Measurements from ENCODE around the gene GALNT13.

GRCh38 chr2:154240316-154240715 lies 368.6 kb downstream of the GALNT13 start:
- TF ChIP-seq CTCF (IDR thresholded peaks at IDR 0.05) (no peak), POLR2A (IDR thresholded peaks at IDR 0.05) (no peak)

Data from lower leg skin (tissue), 3 donors.